ENCODE data around the gene RAB3C.

The RAB3C gene

DNA sequence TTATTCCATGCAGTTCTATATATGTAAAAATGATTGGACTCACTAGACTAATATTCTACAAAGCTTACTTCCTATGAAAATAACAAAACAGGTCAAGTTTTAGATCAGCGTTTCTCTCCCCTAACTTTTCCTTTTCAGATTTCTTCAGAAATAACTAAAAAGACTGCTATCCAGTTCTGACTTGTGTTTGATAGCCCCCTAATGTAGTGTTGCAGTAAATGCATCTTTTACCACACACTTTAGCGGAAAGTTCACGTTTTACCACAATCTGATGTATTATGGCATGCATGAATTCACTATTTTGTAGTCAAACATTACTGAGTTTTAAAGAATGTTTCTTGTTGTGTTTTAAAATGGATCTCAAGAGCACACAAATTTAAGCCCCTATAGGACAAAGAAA lies 292.7 kb downstream of the RAB3C start:
- no peak for DNase-seq (ENCODE audit: low spot score)

GRCh38 chr5:58885260-58885659 lies 302.4 kb downstream of the RAB3C start:
- DNase-seq (ENCODE audit: low spot score), result no peak

- DNase-seq (ENCODE audit: low spot score), result peak; percentile 75
Measured at GRCh38 chr5:58886315-58887207, 303.7 kb downstream of the RAB3C start.

DNA sequence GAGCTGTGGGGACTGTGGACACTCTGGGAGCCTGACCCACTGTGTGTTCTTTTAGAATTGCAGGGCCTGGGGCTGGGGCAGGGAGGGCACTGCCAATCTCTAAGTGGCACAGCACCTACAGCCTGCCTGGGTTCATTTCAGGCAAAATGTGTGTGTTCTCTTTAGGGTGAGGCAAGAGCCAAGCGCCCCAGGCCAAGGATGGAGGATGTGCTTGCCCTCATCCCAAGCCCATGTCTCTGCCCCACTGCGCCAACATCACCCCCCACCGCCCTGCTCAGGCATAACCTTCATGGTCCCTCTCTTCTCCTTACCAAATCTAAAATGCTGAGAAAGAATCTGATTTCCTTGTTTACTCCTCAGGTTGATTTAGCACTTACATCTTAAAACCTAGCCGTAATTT lies 304.4 kb downstream of the RAB3C start:
- no peak for DNase-seq (ENCODE audit: low spot score)

GRCh38 chr5:58887721-58888409 lies 305.0 kb downstream of the RAB3C start:
- no peak for DNase-seq (ENCODE audit: low spot score)

- no peak for DNase-seq (ENCODE audit: low spot score)
Measured at GRCh38 chr5:58890265-58890664, 307.4 kb downstream of the RAB3C start.

DNA sequence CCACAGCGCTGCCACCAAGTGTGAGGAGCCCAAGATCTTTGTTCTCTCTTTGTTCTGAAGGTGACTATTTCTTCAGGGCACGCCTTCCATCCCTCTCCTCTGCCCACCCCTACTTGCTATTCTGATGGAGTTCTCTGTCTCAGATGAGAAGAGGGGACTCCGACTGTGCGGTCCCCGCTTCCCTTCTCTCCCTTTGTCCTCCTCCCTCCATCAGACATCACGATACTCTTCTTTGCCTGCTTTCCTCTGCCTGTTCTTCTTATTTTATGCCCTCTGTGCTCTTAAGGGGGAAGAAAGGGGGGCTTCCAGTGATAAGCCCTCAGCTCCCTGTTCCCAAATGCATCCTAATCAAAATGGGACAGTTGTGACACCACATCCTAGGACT lies 307.8 kb downstream of the RAB3C start:
- no peak for DNase-seq (ENCODE audit: low spot score)

GRCh38 chr5:58891086-58891970 lies 308.5 kb downstream of the RAB3C start:
- DNase-seq (ENCODE audit: low spot score), result peak; percentile 87

DNA sequence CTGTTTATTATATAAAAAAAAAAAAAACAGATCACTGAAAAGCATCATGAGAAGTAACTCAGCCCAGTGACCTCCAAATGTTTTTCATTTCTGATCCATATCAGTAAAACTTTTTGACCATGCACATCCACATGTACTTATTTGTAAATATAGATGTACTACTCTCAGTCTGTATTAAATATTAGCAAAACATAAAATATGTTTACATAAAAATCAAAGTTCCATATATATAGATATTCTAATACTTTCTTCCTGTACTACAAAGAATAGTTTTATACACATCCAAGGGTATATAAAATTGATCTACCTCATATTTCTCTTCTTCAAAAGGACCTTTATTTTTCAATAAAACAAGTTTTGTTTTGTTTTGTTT lies 309.1 kb downstream of the RAB3C start:
- no peak for DNase-seq (ENCODE audit: low spot score)

DNA sequence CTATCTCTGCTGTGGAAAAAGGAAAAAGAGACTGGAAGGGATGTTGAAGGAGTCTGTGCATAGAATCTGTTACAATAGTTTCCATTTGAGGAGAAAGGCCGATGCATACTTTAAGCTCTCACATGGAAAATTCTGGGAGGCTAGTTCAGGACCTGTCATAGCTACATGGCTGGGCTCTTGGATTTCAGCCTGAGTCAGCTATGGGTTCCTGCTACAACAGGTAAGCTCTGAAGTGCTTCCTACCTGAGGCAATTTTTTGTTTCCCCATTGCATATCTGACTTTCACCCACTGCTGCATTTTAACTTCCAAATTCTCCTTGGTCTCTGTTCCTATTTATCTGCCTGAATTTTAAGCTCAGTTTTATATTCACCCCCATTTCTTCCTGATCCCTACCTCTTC lies 310.7 kb downstream of the RAB3C start:
- no peak for DNase-seq (ENCODE audit: low spot score)

DNA sequence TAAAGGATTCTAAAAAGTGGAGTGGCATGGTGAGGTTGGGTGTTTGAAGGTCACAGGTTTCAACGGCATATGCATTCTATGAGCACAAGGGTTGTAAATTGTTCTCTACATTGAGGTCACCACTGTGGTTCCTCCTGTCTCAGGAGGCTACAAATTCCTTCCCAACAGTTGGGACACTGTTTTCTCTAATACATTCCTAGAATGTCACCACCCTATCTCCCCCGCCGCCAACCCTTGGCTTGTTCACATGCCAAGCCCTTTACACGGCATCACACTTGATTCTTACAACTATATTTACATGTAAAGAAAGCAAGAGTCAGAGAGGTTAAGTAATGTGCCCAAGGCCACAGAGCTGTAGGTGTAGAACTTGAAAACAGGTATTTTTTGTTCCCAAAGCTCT lies 315.1 kb downstream of the RAB3C start:
- DNase-seq (ENCODE audit: low spot score), result no peak

GRCh38 chr5:58898538-58898937 lies 315.7 kb downstream of the RAB3C start:
- no peak for DNase-seq (ENCODE audit: low spot score)

DNA sequence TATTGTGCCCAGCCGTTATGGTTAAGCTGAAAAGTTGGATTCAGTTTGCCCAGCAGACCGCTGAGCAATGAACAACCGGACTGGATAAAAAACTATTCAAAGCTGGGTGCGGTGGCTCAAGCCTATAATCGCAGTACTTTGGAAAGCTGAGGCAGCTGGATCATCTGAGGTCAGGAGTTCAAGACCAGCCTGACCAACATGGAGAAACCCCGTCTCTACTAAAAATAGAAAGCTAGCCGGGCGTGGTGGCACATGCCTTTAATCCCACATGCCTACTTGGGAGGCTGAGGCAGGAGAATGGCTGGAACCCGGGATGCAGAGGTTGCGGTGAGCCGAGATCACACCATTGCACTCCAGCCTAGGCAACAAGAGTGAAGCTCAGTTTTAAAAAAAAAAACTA lies 318.4 kb downstream of the RAB3C start:
- no peak for DNase-seq (ENCODE audit: low spot score)

DNA sequence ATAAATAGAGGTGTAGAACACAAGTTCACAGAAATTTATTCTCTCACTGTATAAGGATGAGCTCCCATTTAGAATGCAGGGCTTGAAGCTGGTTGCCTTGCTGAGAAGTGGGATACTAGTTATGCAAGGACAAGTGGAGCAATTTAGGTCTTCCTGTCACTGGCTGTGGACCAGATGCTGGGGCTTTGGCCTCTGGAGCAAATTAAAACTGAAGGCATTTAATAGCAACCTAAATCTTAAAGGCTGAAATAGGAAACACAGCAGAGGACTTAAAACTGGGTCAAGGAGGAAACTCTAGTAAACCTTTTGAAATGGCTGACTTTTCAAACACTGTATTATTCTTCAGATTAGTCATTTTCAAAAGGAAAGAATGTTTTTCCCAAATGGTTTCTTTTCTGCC lies 319.4 kb downstream of the RAB3C start:
- DNase-seq (ENCODE audit: low spot score), result no peak

GRCh38 chr5:58902765-58903164 lies 319.9 kb downstream of the RAB3C start:
- no peak for DNase-seq (ENCODE audit: low spot score)

GRCh38 chr5:58904737-58905136 lies 321.9 kb downstream of the RAB3C start:
- DNase-seq (ENCODE audit: low spot score), result no peak

DNA sequence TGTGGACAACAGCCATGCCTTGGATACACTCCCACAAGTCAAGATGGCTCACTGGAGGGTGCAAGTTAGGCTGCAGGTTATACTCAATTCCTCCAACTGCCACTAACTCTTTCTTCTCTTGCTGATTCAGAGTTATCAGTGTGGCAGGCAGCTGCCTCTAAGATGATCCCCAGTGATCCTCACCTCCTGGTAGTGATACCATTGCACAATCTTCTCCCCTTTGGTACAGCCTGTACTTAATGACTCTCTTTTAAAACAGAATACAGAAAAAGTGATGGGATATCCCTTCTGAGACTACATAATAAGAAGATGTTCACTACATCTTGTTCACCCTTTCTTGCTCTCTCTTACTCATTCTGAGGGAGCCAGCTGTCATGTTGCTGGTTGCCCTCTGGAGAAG lies 323.1 kb downstream of the RAB3C start:
- no peak for DNase-seq (ENCODE audit: low spot score)
